C4-2B (cell line): Measurements from ENCODE around the gene ZNF260.

Experiments
- ZFX ChIP-seq: fragments of 450-650 bp; IDR thresholded peaks from 2 replicates; pipeline ENCODE4 v1.6.1; 2017
- TF ChIP-seq, protein P1 (sequence below): fragments of 450-650 bp; conservative IDR thresholded peaks from 2 replicates; pipeline ENCODE4 v1.5.1; 2017; ENCODE audit warnings: mild to moderate bottlenecking

DNA sequence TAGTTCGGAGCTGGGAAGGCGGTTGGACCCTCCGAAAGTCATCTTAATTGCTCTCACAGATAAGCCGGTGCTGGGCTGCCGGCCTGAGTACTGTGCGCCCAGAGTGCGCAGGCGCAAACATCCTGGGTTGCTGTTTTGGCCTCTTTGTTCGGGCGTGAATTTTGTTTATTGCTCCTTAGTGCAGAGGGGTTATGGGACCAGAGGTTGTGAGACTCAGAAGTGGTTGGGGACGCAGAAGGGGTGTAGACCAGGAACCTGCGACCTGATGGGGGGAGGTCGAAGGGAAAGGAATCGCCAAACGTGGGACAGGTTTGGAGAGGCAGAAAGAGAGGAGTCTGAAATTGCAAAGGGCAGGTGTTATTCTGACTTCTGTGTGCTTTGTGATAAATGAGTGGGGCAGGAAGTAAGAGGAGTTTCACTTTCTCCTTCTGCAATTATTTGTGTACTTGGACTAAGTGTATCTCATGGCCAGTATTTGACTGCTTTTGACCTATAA is 38.1 kb downstream of the ZNF260 start:
- TF ChIP-seq, protein P1, sequence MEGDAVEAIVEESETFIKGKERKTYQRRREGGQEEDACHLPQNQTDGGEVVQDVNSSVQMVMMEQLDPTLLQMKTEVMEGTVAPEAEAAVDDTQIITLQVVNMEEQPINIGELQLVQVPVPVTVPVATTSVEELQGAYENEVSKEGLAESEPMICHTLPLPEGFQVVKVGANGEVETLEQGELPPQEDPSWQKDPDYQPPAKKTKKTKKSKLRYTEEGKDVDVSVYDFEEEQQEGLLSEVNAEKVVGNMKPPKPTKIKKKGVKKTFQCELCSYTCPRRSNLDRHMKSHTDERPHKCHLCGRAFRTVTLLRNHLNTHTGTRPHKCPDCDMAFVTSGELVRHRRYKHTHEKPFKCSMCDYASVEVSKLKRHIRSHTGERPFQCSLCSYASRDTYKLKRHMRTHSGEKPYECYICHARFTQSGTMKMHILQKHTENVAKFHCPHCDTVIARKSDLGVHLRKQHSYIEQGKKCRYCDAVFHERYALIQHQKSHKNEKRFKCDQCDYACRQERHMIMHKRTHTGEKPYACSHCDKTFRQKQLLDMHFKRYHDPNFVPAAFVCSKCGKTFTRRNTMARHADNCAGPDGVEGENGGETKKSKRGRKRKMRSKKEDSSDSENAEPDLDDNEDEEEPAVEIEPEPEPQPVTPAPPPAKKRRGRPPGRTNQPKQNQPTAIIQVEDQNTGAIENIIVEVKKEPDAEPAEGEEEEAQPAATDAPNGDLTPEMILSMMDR = no peak
- TF ChIP-seq ZFX = no peak
